ENCODE measurements around the gene IL4. TPM values are rescaled to one million over a fixed set of nuclear protein-coding genes. Genes with fewer than 3 reads are reported as not detected.

Gene IL4
- total RNA-seq = not detected in 2 replicates

GRCh38 chr5:132673939-132674630 is at the start of gene IL4:
Gene IL4 (plus strand): TSS chr5:132673989. CDS start chr5:132674051, 62 bp downstream.

DNA sequence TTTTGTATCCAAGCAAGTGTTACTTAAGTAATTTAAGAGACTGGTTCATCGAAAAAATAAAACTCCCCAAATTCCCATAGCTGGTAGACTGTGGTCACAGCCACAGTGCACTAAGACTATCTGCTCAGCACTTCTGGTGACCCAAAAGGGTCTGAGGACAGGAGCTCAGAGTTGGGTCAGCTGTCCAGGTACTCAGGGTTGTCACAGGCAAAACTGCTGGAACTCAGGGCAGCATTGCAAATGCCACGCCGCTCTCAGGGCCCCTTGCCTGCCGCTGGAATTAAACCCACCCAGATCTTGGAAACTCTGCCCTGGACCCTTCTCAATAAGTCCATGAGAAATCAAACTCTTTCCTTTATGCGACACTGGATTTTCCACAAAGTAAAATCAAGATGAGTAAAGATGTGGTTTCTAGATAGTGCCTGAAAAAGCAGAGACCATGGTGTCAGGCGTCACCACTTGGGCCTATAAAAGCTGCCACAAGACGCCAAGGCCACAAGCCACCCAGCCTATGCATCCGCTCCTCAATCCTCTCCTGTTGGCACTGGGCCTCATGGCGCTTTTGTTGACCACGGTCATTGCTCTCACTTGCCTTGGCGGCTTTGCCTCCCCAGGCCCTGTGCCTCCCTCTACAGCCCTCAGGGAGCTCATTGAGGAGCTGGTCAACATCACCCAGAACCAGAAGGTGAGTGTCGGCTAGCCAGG is 16.0 kb upstream of the IL4 start, which contains the start of gene IL13:
Gene IL13, plus strand, starts transcription at position 498 of the 705 bp plus-strand sequence. Its CDS starts 14 bp downstream, at position 512.

Other genes starting within 250 kb of the IL4 start
- gene IRF1, start 183.2 kb upstream of the IL4 start, total RNA-seq = 17.8 and 19.2 TPM in 2 replicates
- 0.28 TPM in 1 of 2 replicates, not detected in the other for gene IL5, start 130.5 kb upstream of the IL4 start, total RNA-seq
- 21.1 and 22.3 TPM in 2 replicates for gene RAD50, start 117.0 kb upstream of the IL4 start, total RNA-seq
- not detected in 2 replicates for gene IL13, start 15.8 kb upstream of the IL4 start, total RNA-seq
- 11.6 and 11.9 TPM in 2 replicates for gene KIF3A, start 63.6 kb downstream of the IL4 start, total RNA-seq
- gene CCNI2, start 73.4 kb downstream of the IL4 start, total RNA-seq = not detected in 2 replicates
- 51.8 and 52.1 TPM in 2 replicates for gene SEPTIN8, start 103.2 kb downstream of the IL4 start, total RNA-seq
- gene SOWAHA, start 139.3 kb downstream of the IL4 start, total RNA-seq = under 0.01 TPM in 1 of 2 replicates, not detected in the other
- 2.0 and 5.2 TPM in 2 replicates for gene SHROOM1, start 156.7 kb downstream of the IL4 start, total RNA-seq
- gene GDF9, start 192.5 kb downstream of the IL4 start, total RNA-seq = 0.28 and 0.38 TPM in 2 replicates
- gene UQCRQ, start 192.7 kb downstream of the IL4 start, total RNA-seq = 131 and 137 TPM in 2 replicates
- under 0.01 and 0.28 TPM in 2 replicates for gene LEAP2, start 199.7 kb downstream of the IL4 start, total RNA-seq

All from regular cardiac myocyte (primary cell).